HG02852 (cell line): ENCODE data around the gene ASTN1.

ENCODE experiments used
- ATAC-seq: cut with Tn5 transposase; IDR thresholded peaks from one replicate; pipeline ENCODE4 v1.9.1; 2021; ENCODE audit warnings: mild to moderate bottlenecking, moderate library complexity; ENCODE audit not compliant: unreplicated experiment

ASTN1 gene

GRCh38 chr1:176843352-176844297 is 320.9 kb downstream of the ASTN1 start:
- ATAC-seq = no peak

GRCh38 chr1:176841238-176841637 is 323.3 kb downstream of the ASTN1 start:
- no peak for ATAC-seq

GRCh38 chr1:176839216-176839615 is 325.3 kb downstream of the ASTN1 start:
- no peak for ATAC-seq

- ATAC-seq = no peak
Observed at GRCh38 chr1:176838276-176838995, 326.1 kb downstream of the ASTN1 start.

GRCh38 chr1:176837708-176838107 is 326.8 kb downstream of the ASTN1 start:
- ATAC-seq = no peak

GRCh38 chr1:176831150-176831549 is 333.4 kb downstream of the ASTN1 start:
- ATAC-seq = no peak

GRCh38 chr1:176829261-176829660 is 335.3 kb downstream of the ASTN1 start:
- no peak for ATAC-seq

GRCh38 chr1:176826265-176826664 is 338.2 kb downstream of the ASTN1 start:
- ATAC-seq = no peak

- no peak for ATAC-seq
Observed at GRCh38 chr1:176820391-176821031, 344.0 kb downstream of the ASTN1 start.

- ATAC-seq = no peak
Observed at GRCh38 chr1:176816232-176816631, 348.3 kb downstream of the ASTN1 start.

- ATAC-seq = no peak
Observed at GRCh38 chr1:176815621-176816020, 348.9 kb downstream of the ASTN1 start.

- no peak for ATAC-seq
Observed at GRCh38 chr1:176811511-176812288, 352.8 kb downstream of the ASTN1 start.

GRCh38 chr1:176809292-176809691 is 355.2 kb downstream of the ASTN1 start:
- ATAC-seq = no peak
